B cell (primary cell): Measurements from ENCODE around the gene NOL4L. TPM values are rescaled to one million over a fixed set of nuclear protein-coding genes. Genes with fewer than 3 reads are reported as not detected.
"Not testable (repeated sequence)": the region's sequence is repeated elsewhere in the genome, so short reads cannot be mapped to it uniquely, and the experiment has no call there.

Experiments used
- ATAC-seq: fragments of 200-7000 bp; cut with Tn5 transposase; one replicate; pipeline ENCODE4 v1.10.0; 2021; ENCODE audit warnings: low read depth, mild to moderate bottlenecking, moderate number of reproducible peaks, moderate library complexity
- CTCF ChIA-PET: fragments of 350-600 bp; sonication (Branson Sonifier 250); formaldehyde crosslinking; loops from one replicate; lab custom pipeline; 2021; ENCODE audit warnings: antibody characterized with exemption, inconsistent platforms; lab: Charles Lee
- POLR2A ChIA-PET: fragments of 350-600 bp; sonication (Branson Sonifier 250); formaldehyde crosslinking; loops from one replicate; lab custom pipeline; 2021; ENCODE audit warnings: antibody characterized with exemption; lab: Charles Lee
- DNase-seq: peaks from one replicate; pipeline ENCODE4 v3.0.0; 2013
- H2AFZ ChIP-seq: 2 replicates; pipeline ENCODE4 v1.6.1; 2012; ENCODE audit warnings: mild to moderate bottlenecking, low read depth, low read length; ENCODE audit not compliant: insufficient read depth, poor library complexity, severe bottlenecking
- H3K27ac ChIP-seq, 2 donors: 1 replicate in 1 of 2; 2 replicates in 1 of 2; pipeline ENCODE4 v1.5.1; 2012 to 2013; ENCODE audit warnings: low read length in 2 of 2, mild to moderate bottlenecking in 2 of 2, moderate library complexity in 1 of 2
- H3K27me3 ChIP-seq, 4 experiments: fragments of 200-600 bp in 1 of 4; sonication (generic) in 1 of 4; replicated peaks in 1 of 4; 1 replicate in 2 of 4; 2 replicates in 2 of 4; pipeline versions ENCODE4 v1.6.1 to v1.7.0; 2013 to 2016; ENCODE audit warnings: low read length in 3 of 4, mild to moderate bottlenecking in 2 of 4, mixed read lengths in 1 of 4, moderate library complexity in 1 of 4; ENCODE audit not compliant: insufficient read depth in 4 of 4, control insufficient read depth in 3 of 4; ENCODE audit errors: control extremely low read depth in 1 of 4
- H3K36me3 ChIP-seq, 2 experiments: replicated peaks in 1 of 2; 1 replicate in 1 of 2; 2 replicates in 1 of 2; pipeline versions ENCODE4 v1.6.1 to v1.7.1; 2013; ENCODE audit warnings: low read length in 1 of 2; ENCODE audit not compliant: insufficient read depth in 2 of 2, control insufficient read depth in 1 of 2; ENCODE audit errors: control extremely low read depth in 1 of 2, extremely low read depth in 1 of 2
- H3K4me1 ChIP-seq, 2 donors: fragments of 200-600 bp in 1 of 2; sonication (generic) in 1 of 2; 1 replicate in 1 of 2; 2 replicates in 1 of 2; pipeline versions ENCODE4 v1.5.1 to v1.6.1; 2013 to 2017; ENCODE audit warnings: low read length in 2 of 2; ENCODE audit not compliant: control insufficient read depth in 2 of 2, insufficient read depth in 2 of 2
- H3K4me2 ChIP-seq: replicated peaks from 2 replicates; pipeline ENCODE3; 2012; ENCODE audit warnings: mild to moderate bottlenecking, low read depth, low read length; ENCODE audit not compliant: poor library complexity, severe bottlenecking
- H3K4me3 ChIP-seq, 5 experiments: fragments of 200-600 bp in 1 of 5; sonication (generic) in 1 of 5; 1 replicate in 3 of 5; 2 replicates in 2 of 5; pipeline versions ENCODE4 v1.5.1 to v1.7.0; 2011 to 2016; ENCODE audit warnings: low read length in 4 of 5, mild to moderate bottlenecking in 4 of 5, low read depth in 2 of 5, control low read depth in 1 of 5, moderate library complexity in 1 of 5; ENCODE audit not compliant: insufficient read depth in 1 of 5; ENCODE audit errors: control extremely low read depth in 1 of 5, extremely low read depth in 1 of 5
- H3K79me2 ChIP-seq: fragments of 200-600 bp; sonication (generic); one replicate; pipeline ENCODE4 v1.6.0; 2016; ENCODE audit warnings: low read length; ENCODE audit not compliant: control insufficient read depth, insufficient read depth
- H3K9ac ChIP-seq: fragments of 200-600 bp; sonication (generic); 2 replicates; pipeline ENCODE4 v1.6.1; 2017; ENCODE audit warnings: mild to moderate bottlenecking, low read length, moderate library complexity
- H3K9me3 ChIP-seq, 3 donors: one replicate each; pipeline versions ENCODE4 v1.6.1 to v1.7.1; 2013; ENCODE audit warnings: low read length in 2 of 3; ENCODE audit not compliant: control insufficient read depth in 2 of 3, insufficient read depth in 1 of 3; ENCODE audit errors: control extremely low read depth in 1 of 3
- H4K20me1 ChIP-seq: 2 replicates; pipeline ENCODE4 v1.6.0; 2012; ENCODE audit warnings: mild to moderate bottlenecking, low read length; ENCODE audit not compliant: insufficient read depth, control insufficient read depth, poor library complexity, severe bottlenecking
- H3K27ac Mint-ChIP-seq: one replicate; pipeline ENCODE4 v1.8.0; 2021; ENCODE audit warnings: mixed read lengths
- H3K27me3 Mint-ChIP-seq: one replicate; pipeline ENCODE4 v1.8.0; 2021; ENCODE audit warnings: mixed read lengths
- H3K4me1 Mint-ChIP-seq: one replicate; pipeline ENCODE4 v1.8.0; 2021; ENCODE audit warnings: mixed read lengths
- H3K4me3 Mint-ChIP-seq: one replicate; pipeline ENCODE4 v1.8.0; 2021; ENCODE audit warnings: mixed read lengths
- H3K9me3 Mint-ChIP-seq: one replicate; pipeline ENCODE4 v1.8.0; 2022; ENCODE audit warnings: mixed read lengths; ENCODE audit not compliant: insufficient read depth
- EZH2 ChIP-seq: IDR thresholded peaks from 2 replicates; pipeline ENCODE4 v1.6.1; 2012; ENCODE audit warnings: borderline replicate concordance, low read depth, mild to moderate bottlenecking, moderate library complexity, low read length; ENCODE audit not compliant: insufficient read depth, poor library complexity, severe bottlenecking
- WGBS: methylation state at CpG from one replicate; pipeline ENCODE4 v1.1.5; 2013; ENCODE audit warnings: missing lambda C conversion rate; ENCODE audit not compliant: insufficient coverage; 5-methylcytosine and 5-hydroxymethylcytosine counted together
- intact Hi-C: fragments of 100-400 bp; cut with micrococcal nuclease; formaldehyde crosslinking; loops from one replicate; pipeline ENCODE4 v1.10.0; 2022
- polyA plus RNA-seq: library from polyadenylated mRNA; depleted of rRNA; stranded (reverse); fragments of >200 nt; gene quantifications from 2 replicates; pipeline ENCODE4 v1.2.3, GENCODE V29; 2012
- total RNA-seq, 2 donors: library from RNA; stranded (reverse); fragments of 120-200 nt in 1 of 2; gene quantifications; 1 replicate in 1 of 2; 2 replicates in 1 of 2; pipeline versions ENCODE4 v1.2.3 to v1.2.4, GENCODE V29; 2013 to 2022
- TF ChIP-seq, protein P1 (sequence below): fragments of 200-600 bp; IDR thresholded peaks from one replicate; pipeline ENCODE4 v1.8.0; 2022; ENCODE audit warnings: antibody characterized with exemption, mild to moderate bottlenecking

The NOL4L gene
- total and polyA plus RNA-seq, 2 donors (not counting 1 experiment from before 2014, with no cell fraction given): 6.5 to 7.9 TPM

DNA sequence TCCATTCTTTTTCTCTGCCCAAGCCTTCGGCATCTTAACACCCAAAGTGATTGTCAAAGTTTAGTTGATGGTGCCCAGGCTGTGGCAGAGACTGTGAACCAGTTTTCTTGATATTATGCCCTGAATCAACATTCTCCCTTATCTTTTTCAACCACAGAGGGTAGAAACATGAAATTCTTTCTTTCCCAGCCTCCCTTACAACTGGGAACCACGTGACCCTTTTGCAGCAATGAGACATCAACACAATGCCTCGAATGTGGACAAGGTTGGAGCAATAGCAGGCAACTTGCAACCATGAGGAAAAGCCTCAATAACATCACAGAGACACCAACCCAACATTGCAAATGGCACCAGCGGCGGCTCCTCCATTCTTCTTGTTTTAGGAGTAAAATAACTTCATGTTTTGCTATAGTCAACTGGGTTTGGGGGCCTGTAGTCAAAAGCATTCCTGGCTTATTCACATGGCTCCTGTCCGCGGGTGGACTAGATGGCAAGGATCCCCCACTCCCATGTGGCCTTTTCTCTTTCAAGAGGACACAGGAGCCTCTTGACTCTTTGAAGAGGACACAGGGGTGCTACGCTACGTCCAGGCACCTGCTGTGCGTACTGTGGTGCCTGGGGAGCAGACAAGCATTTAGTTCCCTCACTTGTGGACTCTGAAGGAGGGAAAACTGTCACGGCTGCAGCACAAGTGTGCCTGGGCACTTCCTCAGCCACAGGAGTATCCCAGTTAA lies 90.5 kb downstream of the NOL4L start:
- Histone ChIP-seq H4K20me1 (no peaks in the 10 kb centered on the region), H3K4me2 (no peak overlapping the region), H3K36me3 (no peaks in the 10 kb centered on the region), H3K4me3 (no peak overlapping the region), H3K9ac (no peak overlapping the region), H3K9me3 (no peaks in the 10 kb centered on the region), H2AFZ (no peak overlapping the region), H3K27ac (no peak overlapping the region), H3K27me3 (no peaks in the 10 kb centered on the region), H3K4me1 (no peaks in the 10 kb centered on the region), H3K79me2 (no peaks in the 10 kb centered on the region)
- TF ChIP-seq EZH2: no peak
- TF ChIP-seq, protein P1, sequence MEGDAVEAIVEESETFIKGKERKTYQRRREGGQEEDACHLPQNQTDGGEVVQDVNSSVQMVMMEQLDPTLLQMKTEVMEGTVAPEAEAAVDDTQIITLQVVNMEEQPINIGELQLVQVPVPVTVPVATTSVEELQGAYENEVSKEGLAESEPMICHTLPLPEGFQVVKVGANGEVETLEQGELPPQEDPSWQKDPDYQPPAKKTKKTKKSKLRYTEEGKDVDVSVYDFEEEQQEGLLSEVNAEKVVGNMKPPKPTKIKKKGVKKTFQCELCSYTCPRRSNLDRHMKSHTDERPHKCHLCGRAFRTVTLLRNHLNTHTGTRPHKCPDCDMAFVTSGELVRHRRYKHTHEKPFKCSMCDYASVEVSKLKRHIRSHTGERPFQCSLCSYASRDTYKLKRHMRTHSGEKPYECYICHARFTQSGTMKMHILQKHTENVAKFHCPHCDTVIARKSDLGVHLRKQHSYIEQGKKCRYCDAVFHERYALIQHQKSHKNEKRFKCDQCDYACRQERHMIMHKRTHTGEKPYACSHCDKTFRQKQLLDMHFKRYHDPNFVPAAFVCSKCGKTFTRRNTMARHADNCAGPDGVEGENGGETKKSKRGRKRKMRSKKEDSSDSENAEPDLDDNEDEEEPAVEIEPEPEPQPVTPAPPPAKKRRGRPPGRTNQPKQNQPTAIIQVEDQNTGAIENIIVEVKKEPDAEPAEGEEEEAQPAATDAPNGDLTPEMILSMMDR: no peak
- no peak for DNase-seq
- intact Hi-C loops: no loop called here
- ATAC-seq: no peak
- no peaks in the 10 kb centered on the region for H3K27me3 Mint-ChIP-seq
- H3K4me3 Mint-ChIP-seq: no peak overlapping the region
- H3K9me3 Mint-ChIP-seq: no peaks in the 10 kb centered on the region
- ChIA-PET CTCF (interaction anchor here (0.6 kb wide), 1 partner anchor 179 kb away, joined by 3 read pairs; the partner anchor contains the start of gene C20orf203), POLR2A (no interaction called here)
- H3K4me1 Mint-ChIP-seq: peaks cover 5% of the 10 kb centered on the region
- 91% methylated on average over 7 of the region's 11 CpGs for WGBS
- no peak overlapping the region for H3K27ac Mint-ChIP-seq

DNA sequence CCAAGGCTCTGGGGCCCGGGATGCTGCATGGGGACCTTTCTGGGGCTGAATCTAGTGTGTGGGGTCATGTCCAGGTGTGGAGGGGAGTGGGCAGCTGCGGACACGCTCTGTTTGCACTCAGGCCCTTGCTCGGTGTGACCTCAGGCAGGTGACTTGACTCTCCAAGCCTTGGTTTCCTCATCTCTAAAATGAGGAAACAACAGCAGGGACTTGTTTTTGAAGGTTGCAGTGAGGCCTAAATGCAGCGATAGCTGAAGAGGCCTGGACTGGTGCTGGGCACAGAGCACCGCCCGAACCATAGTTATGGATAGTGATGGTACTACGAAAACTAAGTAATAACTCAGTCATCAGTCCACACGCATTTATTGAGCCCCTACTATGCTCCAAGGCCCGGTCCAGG lies 91.8 kb downstream of the NOL4L start:
- Histone ChIP-seq H2AFZ (no peak overlapping the region), H3K27ac (no peak overlapping the region), H3K27me3 (no peaks in the 10 kb centered on the region), H3K4me1 (no peaks in the 10 kb centered on the region), H3K9ac (no peak overlapping the region), H4K20me1 (no peaks in the 10 kb centered on the region), H3K4me3 (no peak overlapping the region), H3K79me2 (no peaks in the 10 kb centered on the region), H3K4me2 (no peak overlapping the region), H3K9me3 (no peaks in the 10 kb centered on the region), H3K36me3 (no peaks in the 10 kb centered on the region)
- intact Hi-C loops: no loop called here
- DNase-seq: no peak
- H3K27me3 Mint-ChIP-seq: no peaks in the 10 kb centered on the region
- peaks cover 5% of the 10 kb centered on the region for H3K4me1 Mint-ChIP-seq
- no peaks in the 10 kb centered on the region for H3K9me3 Mint-ChIP-seq
- CTCF ChIA-PET: no interaction called here
- ATAC-seq: no peak
- POLR2A ChIA-PET: no interaction called here
- TF ChIP-seq EZH2: no peak
- TF ChIP-seq, protein P1: no peak
- H3K4me3 Mint-ChIP-seq: no peak overlapping the region
- H3K27ac Mint-ChIP-seq: no peak overlapping the region
- 78% methylated on average over 8 of the region's 10 CpGs for WGBS

DNA sequence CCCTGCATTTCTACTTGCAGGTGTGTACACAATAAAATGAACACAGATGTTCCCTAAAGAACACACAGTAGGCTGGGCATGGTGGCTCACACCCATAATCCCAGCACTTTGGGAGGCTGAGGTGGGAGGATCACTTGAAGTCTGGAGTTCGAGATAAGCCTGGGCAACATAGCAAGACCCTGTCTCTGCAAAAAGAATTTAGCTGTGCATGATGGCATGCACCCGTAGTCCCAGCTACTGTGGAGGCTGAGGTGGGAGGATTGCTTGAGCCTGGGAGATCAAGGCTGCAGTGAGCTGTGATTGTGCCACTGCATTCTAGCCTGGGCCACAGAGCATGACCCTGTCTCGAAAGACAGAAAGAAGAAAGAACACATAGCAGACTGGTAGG lies 93.4 kb downstream of the NOL4L start:
- H2AFZ ChIP-seq, ATAC-seq, CTCF ChIA-PET, H3K4me1 Mint-ChIP-seq, H3K27ac Mint-ChIP-seq, DNase-seq, H3K79me2 ChIP-seq, H3K27me3 ChIP-seq, POLR2A ChIA-PET, H3K4me3 Mint-ChIP-seq, H3K9me3 ChIP-seq, H3K27ac ChIP-seq, H3K27me3 Mint-ChIP-seq, intact Hi-C loops, H3K4me3 ChIP-seq, H3K4me2 ChIP-seq, H3K4me1 ChIP-seq, H3K9me3 Mint-ChIP-seq, H3K36me3 ChIP-seq, H3K9ac ChIP-seq, H4K20me1 ChIP-seq: not testable (repeated sequence)
- 93% methylated on average over 3 of the region's 3 CpGs for WGBS
